Activated T-cell treated with anti-CD3 and anti-CD28 coated beads, Interleukin-2, amount 50 U/mL, for 1 hour (primary cell): Measurements from ENCODE around the gene HOXB7.

ENCODE experiments used
- DNase-seq: peaks from one replicate; pipeline ENCODE4 v3.0.0-alpha.2; 2020

Gene HOXB7

DNA sequence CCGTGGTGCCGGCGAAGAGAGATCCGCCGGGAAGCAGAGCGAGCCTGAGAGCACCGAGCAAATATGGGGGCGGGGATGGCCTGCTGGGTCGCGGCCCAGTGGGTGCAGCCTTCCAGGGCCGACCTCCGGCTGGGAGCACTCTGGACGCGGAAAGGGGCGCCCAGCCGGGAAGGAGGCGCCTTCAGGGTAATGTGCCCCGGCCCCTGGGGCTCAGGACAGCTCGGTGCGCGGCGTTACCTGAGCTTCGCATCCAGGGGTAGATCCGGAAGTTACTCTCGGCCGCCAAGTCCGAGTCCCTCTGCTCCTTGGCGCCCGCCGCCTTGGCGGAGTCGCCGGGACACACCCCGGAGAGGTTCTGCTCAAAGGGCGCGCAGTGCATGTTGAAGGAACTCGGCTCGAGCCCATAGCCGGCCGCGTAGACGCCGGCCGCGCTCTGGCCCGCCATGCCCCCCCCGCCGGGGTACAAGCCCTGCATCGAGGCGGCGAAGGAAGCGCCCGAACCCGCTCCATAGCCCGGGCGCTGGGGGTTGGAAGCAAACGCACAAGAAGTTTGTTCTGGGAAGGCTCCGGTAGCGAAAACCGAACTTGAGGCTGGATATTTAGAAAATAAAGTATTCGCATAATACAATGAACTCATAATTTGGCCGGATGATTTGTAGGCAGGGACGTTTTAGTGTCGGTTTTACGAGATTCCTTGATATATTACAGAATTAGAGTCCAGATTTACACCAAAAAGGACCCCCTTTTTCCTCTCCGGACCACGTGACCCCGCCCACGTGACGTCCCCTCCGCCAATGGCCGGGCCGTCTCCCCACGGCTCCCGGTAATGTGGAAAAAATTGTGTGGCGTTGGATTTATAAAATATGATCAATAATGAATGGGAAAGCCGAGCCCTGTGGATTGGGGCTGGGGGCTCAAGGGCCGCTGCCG, at the start of gene HOXB7:
Gene HOXB7, minus strand, starts transcription at position 736 of the 930 bp plus-strand sequence. Its CDS starts 99 bp downstream, at position 637.
- peak; percentile 65 for DNase-seq

DNA sequence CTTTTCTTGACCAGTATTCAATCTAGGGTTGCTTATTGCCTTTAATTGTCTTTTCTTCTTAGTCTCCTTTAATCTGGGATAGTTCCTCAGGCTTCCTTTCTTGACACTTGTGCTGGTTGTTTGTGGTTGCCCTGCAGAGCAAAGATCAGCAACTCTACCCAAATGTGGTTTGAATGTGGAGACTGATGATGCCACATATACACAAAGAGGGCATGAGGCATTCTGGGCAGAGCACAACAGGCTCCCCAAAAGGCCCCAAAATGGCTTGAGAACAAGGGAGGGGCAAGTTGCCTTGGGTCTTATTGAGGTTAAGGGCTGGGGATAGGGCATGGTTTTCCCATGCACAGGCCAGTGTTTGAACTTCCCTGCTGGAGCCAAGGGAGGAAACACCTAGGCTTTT, 45.1 kb upstream of the HOXB7 start:
- DNase-seq: no peak

DNA sequence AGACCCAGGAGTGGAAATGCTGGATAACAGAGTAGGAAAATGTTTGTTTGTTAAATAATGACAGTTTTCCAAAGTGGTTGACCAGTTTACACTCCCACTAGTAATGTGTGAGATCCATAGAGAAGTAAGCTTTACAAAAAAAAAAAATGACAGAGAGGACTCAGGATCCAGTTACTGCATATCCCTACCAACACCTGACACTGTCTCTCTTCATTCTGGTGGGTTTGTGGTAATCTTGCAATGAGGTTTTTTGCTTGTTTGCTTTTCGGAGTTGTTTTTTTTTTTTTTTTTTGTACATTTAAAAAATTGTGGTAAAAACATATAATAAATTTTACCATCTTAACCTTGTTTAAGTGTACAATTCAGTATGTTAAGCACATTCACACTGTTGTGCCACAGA, 38.9 kb upstream of the HOXB7 start:
- no peak for DNase-seq

- no peak for DNase-seq
Observed at GRCh38 chr17:48647963-48648245, 37.1 kb upstream of the HOXB7 start.

- no peak for DNase-seq
Observed at GRCh38 chr17:48647103-48647962, 36.5 kb upstream of the HOXB7 start.

DNA sequence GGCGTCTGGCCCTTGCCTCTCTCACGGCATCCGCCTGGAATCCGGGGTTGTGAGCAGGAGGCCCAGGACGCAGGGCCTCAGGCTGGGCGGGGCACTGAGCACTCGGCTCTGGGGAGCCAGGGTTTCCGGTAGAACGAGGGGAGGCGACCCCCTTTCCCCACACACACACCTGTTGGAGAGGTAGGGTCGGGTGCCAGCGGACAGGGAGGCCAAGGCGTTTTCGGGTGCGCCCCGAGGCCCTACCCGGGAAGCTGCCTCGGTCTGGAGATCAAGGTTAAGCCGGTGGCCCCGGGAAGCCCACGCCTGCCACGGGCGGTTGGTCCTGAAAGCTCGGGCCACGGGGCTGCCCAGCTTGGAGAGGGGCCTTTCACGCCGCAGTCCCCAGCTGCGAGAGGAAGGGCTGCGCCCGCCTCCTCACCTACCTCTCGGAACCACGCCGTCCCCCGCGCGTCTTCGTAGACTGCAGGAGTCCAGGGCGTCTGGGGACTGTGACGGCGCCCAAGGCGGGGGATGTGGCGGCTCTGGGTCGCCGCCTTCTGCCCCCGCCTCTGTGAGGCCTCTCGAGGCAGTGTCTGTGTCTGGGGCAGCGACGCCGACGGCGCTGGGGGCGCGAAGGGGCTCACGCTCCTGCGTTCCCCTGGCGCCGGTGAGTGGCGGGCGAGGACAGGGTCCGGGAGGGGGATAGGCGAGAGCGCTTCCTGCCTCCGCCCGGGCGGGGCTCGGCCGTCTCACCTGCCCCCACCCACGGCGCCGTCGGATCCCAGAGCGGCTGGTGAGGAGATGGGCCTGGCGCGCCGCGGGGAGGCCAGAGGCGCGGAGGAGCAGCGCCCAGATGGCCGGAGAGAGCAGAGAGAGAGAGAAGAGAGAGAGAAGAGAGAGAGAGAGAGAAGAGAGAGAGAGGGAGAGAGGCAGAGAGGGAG, 35.6 kb upstream of the HOXB7 start:
- DNase-seq: peak; percentile 45

- DNase-seq: no peak
Observed at GRCh38 chr17:48645639-48646182, 34.9 kb upstream of the HOXB7 start.

- DNase-seq: no peak
Observed at GRCh38 chr17:48644910-48645557, 34.2 kb upstream of the HOXB7 start.

GRCh38 chr17:48644159-48644558, 33.3 kb upstream of the HOXB7 start:
- no peak for DNase-seq

GRCh38 chr17:48643697-48644012, 32.8 kb upstream of the HOXB7 start:
- DNase-seq: no peak

- DNase-seq: no peak
Observed at GRCh38 chr17:48642843-48643696, 32.3 kb upstream of the HOXB7 start.

- DNase-seq: no peak
Observed at GRCh38 chr17:48642059-48642842, 31.4 kb upstream of the HOXB7 start.

DNA sequence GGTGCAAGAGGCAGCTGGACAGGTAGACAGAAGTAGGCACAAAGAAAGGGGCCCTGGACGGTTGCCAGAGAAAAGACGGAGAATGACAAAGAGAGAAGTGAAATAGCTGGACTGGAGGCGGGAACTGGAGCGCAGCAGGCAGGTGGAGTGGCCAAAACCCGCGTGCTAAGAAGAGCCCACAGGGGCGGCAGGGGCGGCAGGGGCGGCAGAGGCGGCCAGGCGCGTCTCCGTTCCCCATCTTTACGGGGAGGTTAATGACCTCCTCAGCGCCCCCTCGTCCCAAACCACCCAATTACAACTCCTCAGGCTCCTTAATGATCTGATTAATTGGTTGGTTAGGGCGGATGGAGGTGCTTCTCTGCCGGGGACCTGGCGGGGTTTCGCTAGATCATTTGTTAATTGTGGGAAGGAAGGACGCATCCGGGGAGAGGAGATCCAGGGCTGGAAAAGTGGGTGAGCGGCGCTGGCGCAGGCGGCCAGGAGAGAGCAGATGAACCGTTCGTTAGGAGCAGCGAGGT, 30.8 kb upstream of the HOXB7 start:
- no peak for DNase-seq

GRCh38 chr17:48640858-48641180, 30.0 kb upstream of the HOXB7 start:
- no peak for DNase-seq

GRCh38 chr17:48639982-48640857, 29.4 kb upstream of the HOXB7 start:
- no peak for DNase-seq

GRCh38 chr17:48639136-48639535, 28.3 kb upstream of the HOXB7 start:
- no peak for DNase-seq

DNA sequence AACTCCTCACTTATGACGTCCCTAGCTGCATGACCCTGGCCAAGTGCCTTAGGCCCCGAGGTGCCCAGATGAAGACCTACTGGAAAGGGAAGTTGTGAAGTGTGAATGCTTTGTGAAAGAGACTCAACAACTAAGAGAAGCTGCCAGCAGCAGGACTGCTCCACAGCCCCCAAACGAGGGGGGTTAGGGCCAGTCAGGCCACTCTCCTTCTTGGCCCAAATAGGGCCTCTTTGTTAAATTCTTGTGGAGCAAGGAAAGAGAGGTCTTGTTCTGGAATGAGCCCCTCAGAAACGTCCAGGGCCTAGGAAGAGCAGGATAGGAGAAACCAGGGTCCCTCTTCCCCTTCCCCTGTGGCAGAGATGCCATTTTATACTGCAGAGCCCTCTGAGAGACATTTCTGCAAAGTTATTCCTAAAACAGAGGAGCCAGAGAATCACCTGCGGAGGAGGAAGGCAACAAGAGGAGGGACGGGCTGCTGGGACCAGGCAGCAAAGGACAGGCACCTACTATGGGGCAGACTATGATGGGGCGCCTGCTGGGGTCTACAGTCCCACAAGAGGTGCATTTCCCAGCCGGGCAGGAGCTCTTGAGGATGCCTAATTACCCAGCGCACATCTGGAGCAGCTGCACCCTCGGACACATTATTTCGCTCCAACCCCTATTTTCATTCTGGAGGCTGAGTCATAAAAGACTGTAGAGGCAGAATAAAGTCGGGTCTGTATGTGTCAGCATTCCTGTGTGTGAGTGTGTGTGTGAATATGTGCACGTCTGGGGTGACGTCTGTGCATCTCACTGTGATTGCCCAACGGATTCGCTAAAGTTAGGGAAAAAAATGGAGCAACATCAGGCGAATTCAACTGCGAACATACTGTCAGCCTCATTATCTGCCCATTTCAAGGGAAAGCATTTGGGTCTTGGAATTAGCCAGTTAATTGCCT, 26.8 kb upstream of the HOXB7 start:
- no peak for DNase-seq
